Measurements from ENCODE around the gene KCNIP1. TPM values are rescaled to one million over a fixed set of nuclear protein-coding genes. Genes with fewer than 3 reads are reported as not detected.

KCNIP1 gene
- total RNA-seq, 2 experiments from 2014 or later = not detected

- ChIA-PET CTCF (no interaction called here), POLR2A (no interaction called here)
Measured at GRCh38 chr5:170584450-170585058, 80.7 kb downstream of the KCNIP1 start.

- ChIA-PET POLR2A (no interaction called here), CTCF (no interaction called here)
Measured at GRCh38 chr5:170585273-170585948, 81.6 kb downstream of the KCNIP1 start.

GRCh38 chr5:170587808-170588207, 84.0 kb downstream of the KCNIP1 start:
- CTCF ChIA-PET = no interaction called here
- POLR2A ChIA-PET = no interaction called here

- ChIA-PET POLR2A (no interaction called here), CTCF (no interaction called here)
Measured at GRCh38 chr5:170589643-170590042, 85.8 kb downstream of the KCNIP1 start.

- POLR2A ChIA-PET = no interaction called here
- CTCF ChIA-PET = interaction anchor here (1.0 kb wide), 1 partner anchor 10 kb away, joined by 3 read pairs; no protein-coding TSS in a partner anchor
Measured at GRCh38 chr5:170590566-170590965, 86.7 kb downstream of the KCNIP1 start.

GRCh38 chr5:170591054-170591453, 87.2 kb downstream of the KCNIP1 start:
- ChIA-PET POLR2A (no interaction called here), CTCF (interaction anchor here (1.0 kb wide), 1 partner anchor 9 kb away, joined by 3 read pairs; no protein-coding TSS in a partner anchor)

GRCh38 chr5:170596482-170597044, 92.7 kb downstream of the KCNIP1 start:
- ChIA-PET CTCF (interaction anchor here (0.6 to 2.8 kb wide), 4 partner anchors 23 to 417 kb away, joined by 3 to 11 read pairs (median 4); no protein-coding TSS in a partner anchor), POLR2A (no interaction called here)

GRCh38 chr5:170597109-170597751, 93.4 kb downstream of the KCNIP1 start:
- ChIA-PET CTCF (interaction anchor here (1.2 to 2.8 kb wide), 2 partner anchors 24 to 159 kb away, joined by 3 to 11 read pairs; no protein-coding TSS in a partner anchor), POLR2A (no interaction called here)

GRCh38 chr5:170597872-170598271, 94.1 kb downstream of the KCNIP1 start:
- ChIA-PET POLR2A (no interaction called here), CTCF (interaction anchor here (1.2 to 2.8 kb wide), 2 partner anchors 24 to 160 kb away, joined by 3 to 11 read pairs; no protein-coding TSS in a partner anchor)

- CTCF ChIA-PET = interaction anchor here (0.6 to 1.1 kb wide), 2 partner anchors 9 to 1420 kb away, joined by 3 to 5 read pairs; no protein-coding TSS in a partner anchor
- POLR2A ChIA-PET = no interaction called here
Measured at GRCh38 chr5:170599756-170600155, 95.9 kb downstream of the KCNIP1 start.

- CTCF ChIA-PET = interaction anchor here (0.6 kb wide), 1 partner anchor 1152 kb away, joined by 3 read pairs; no protein-coding TSS in a partner anchor
- POLR2A ChIA-PET = no interaction called here
Measured at GRCh38 chr5:170601619-170602018, 97.8 kb downstream of the KCNIP1 start.

GRCh38 chr5:170603109-170603508, 99.3 kb downstream of the KCNIP1 start:
- POLR2A ChIA-PET = no interaction called here
- CTCF ChIA-PET = interaction anchor here (1.3 kb wide), 1 partner anchor 10 kb away, joined by 3 read pairs; no protein-coding TSS in a partner anchor

- POLR2A ChIA-PET = no interaction called here
Measured at GRCh38 chr5:170603578-170604565, 100.1 kb downstream of the KCNIP1 start.

GRCh38 chr5:170606941-170607340, 103.1 kb downstream of the KCNIP1 start:
- ChIA-PET POLR2A (no interaction called here), CTCF (no interaction called here)

More at GRCh38 chr5:170603578-170604565, 100.1 kb downstream of the KCNIP1 start:
- CTCF ChIA-PET = interaction anchor here (1.3 kb wide), 1 partner anchor 11 kb away, joined by 3 read pairs; no protein-coding TSS in a partner anchor

- CTCF ChIA-PET = interaction anchor here (1.4 kb wide), 1 partner anchor 20 kb away, joined by 3 read pairs; no protein-coding TSS in a partner anchor
Measured at GRCh38 chr5:170611449-170612090, 107.8 kb downstream of the KCNIP1 start.

GRCh38 chr5:170612256-170612678, 108.4 kb downstream of the KCNIP1 start:
- ChIA-PET POLR2A (no interaction called here), CTCF (no interaction called here)

More at GRCh38 chr5:170611449-170612090, 107.8 kb downstream of the KCNIP1 start:
- POLR2A ChIA-PET = no interaction called here

GRCh38 chr5:170614065-170614490, 110.3 kb downstream of the KCNIP1 start:
- POLR2A ChIA-PET = no interaction called here
- CTCF ChIA-PET = interaction anchor here (1.2 kb wide), 1 partner anchor 21 kb away, joined by 3 read pairs; no protein-coding TSS in a partner anchor

- CTCF ChIA-PET = no interaction called here
- POLR2A ChIA-PET = no interaction called here
Measured at GRCh38 chr5:170614720-170615119, 110.9 kb downstream of the KCNIP1 start.
